SK-N-SH (cell line): Measurements from ENCODE around the gene GALNT13. TPM values are rescaled to one million over a fixed set of nuclear protein-coding genes. Genes with fewer than 3 reads are reported as not detected.

ENCODE experiments used
- CTCF ChIA-PET: fragments of 300-600, 350-600 bp; formaldehyde crosslinking; extraction: SDS; loops from one replicate; lab custom pipeline; 2021; lab: Yijun Ruan, JAX
- POLR2A ChIA-PET: fragments of 350-600 bp; sonication (Branson Sonifier 250); formaldehyde crosslinking; extraction: SDS; loops from one replicate; lab custom pipeline; 2020; ENCODE audit warnings: antibody characterized with exemption, inconsistent platforms; lab: Yijun Ruan, JAX
- DNase-seq: peaks from one replicate; pipeline ENCODE4 v3.0.0; 2012
- H2AFZ ChIP-seq: fragments of 200-600 bp; sonication (generic); 2 replicates; pipeline ENCODE4 v1.8.1; 2016; ENCODE audit warnings: antibody characterized with exemption, mild to moderate bottlenecking, low read depth
- H3F3A ChIP-seq: fragments of 200-600 bp; sonication (generic); replicated peaks from 2 replicates; pipeline ENCODE3; 2016; ENCODE audit warnings: antibody characterized with exemption, mild to moderate bottlenecking; ENCODE audit not compliant: insufficient read depth
- H3K27ac ChIP-seq, 2 experiments: fragments of 200-500 bp in 1 of 2; fragments of 200-600 bp in 1 of 2; sonication (Bioruptor generic) in 1 of 2; sonication (generic), shearing (Covaris generic) in 1 of 2; 2 replicates each; pipeline versions ENCODE4 v1.5.1 to v1.6.1; 2014 to 2016; ENCODE audit warnings: low read depth in 2 of 2, inconsistent platforms in 1 of 2, low read length in 1 of 2, mild to moderate bottlenecking in 1 of 2, mixed read lengths in 1 of 2
- H3K27me3 ChIP-seq: fragments of 200-600 bp; sonication (generic), shearing (Covaris generic); 2 replicates; pipeline ENCODE4 v1.6.1; 2016; ENCODE audit warnings: mixed run types; ENCODE audit not compliant: insufficient read depth
- H3K36me3 ChIP-seq, 2 experiments: fragments of 200-500 bp in 1 of 2; fragments of 200-600 bp in 1 of 2; sonication (Bioruptor generic) in 1 of 2; sonication (generic) in 1 of 2; replicated peaks in 1 of 2; 2 replicates each; pipeline versions ENCODE3 to v1.5.1; 2014 to 2016; ENCODE audit warnings: low read length in 1 of 2, mild to moderate bottlenecking in 1 of 2; ENCODE audit not compliant: insufficient read depth in 2 of 2, control insufficient read depth in 1 of 2
- H3K4me1 ChIP-seq, 2 experiments: fragments of 200-500 bp in 1 of 2; fragments of 200-600 bp in 1 of 2; sonication (Bioruptor generic) in 1 of 2; sonication (generic), shearing (Covaris generic) in 1 of 2; 2 replicates each; pipeline versions ENCODE4 v1.5.1 to v1.6.1; 2014 to 2016; ENCODE audit warnings: low read depth in 1 of 2, low read length in 1 of 2, mixed run types in 1 of 2; ENCODE audit not compliant: insufficient read depth in 2 of 2, control insufficient read depth in 1 of 2
- H3K4me2 ChIP-seq: fragments of 200-600 bp; sonication (generic), shearing (Covaris generic); 2 replicates; pipeline ENCODE4 v1.6.1; 2017; ENCODE audit warnings: mixed run types
- H3K4me3 ChIP-seq, 2 experiments: fragments of 200-500 bp in 1 of 2; fragments of 200-600 bp in 1 of 2; sonication (Bioruptor generic) in 1 of 2; sonication (generic), shearing (Covaris generic) in 1 of 2; 2 replicates each; pipeline versions ENCODE4 v1.5.1 to v1.8.1; 2014 to 2016; ENCODE audit warnings: low read depth in 2 of 2, inconsistent platforms in 1 of 2, low read length in 1 of 2, mild to moderate bottlenecking in 1 of 2, mixed read lengths in 1 of 2, moderate library complexity in 1 of 2
- H3K79me2 ChIP-seq: fragments of 200-600 bp; sonication (generic); 2 replicates; pipeline ENCODE4 v1.8.1; 2017; ENCODE audit warnings: mild to moderate bottlenecking; ENCODE audit not compliant: insufficient read depth
- H3K9ac ChIP-seq: fragments of 200-600 bp; sonication (generic); 2 replicates; pipeline ENCODE4 v1.6.1; 2017; ENCODE audit warnings: mixed run types
- H3K9me2 ChIP-seq: fragments of 200-600 bp; sonication (generic); 2 replicates; pipeline ENCODE4 v1.6.1; 2017; ENCODE audit warnings: mixed run types
- H3K9me3 ChIP-seq: fragments of 200-600 bp; sonication (generic); 2 replicates; pipeline ENCODE4 v1.6.1; 2017; ENCODE audit warnings: mixed run types, mild to moderate bottlenecking, moderate library complexity
- H4K20me1 ChIP-seq: fragments of 200-600 bp; sonication (generic); 2 replicates; pipeline ENCODE4 v1.6.1; 2017; ENCODE audit warnings: mild to moderate bottlenecking, mixed run types; ENCODE audit not compliant: insufficient read depth
- CHD2 ChIP-seq: fragments of 150-350 bp; IDR thresholded peaks from 2 replicates; pipeline ENCODE4 v1.6.1; 2018; ENCODE audit warnings: low read length; ENCODE audit not compliant: partially characterized antibody
- EP300 ChIP-seq, 2 experiments: IDR thresholded peaks; 2 replicates each; pipeline versions ENCODE4 v1.4.0 to v1.6.1; 2012; ENCODE audit warnings: borderline replicate concordance in 1 of 2, low read depth in 1 of 2, low read length in 1 of 2
- FOXJ3 ChIP-seq: sonication (generic); formaldehyde crosslinking; IDR thresholded peaks from 2 replicates; pipeline ENCODE4 v1.5.1; 2020; ENCODE audit warnings: mild to moderate bottlenecking, missing genetic modification reagents
- FOXM1 ChIP-seq: IDR thresholded peaks from 2 replicates; pipeline ENCODE4 v1.4.0; 2012; ENCODE audit warnings: low read depth, mild to moderate bottlenecking
- GATA2 ChIP-seq: sonication (generic); formaldehyde crosslinking; IDR thresholded peaks from 2 replicates; pipeline ENCODE4 v1.5.0; 2020; ENCODE audit warnings: mild to moderate bottlenecking, missing genetic modification reagents
- IRF3 ChIP-seq: fragments of 150-350 bp; IDR thresholded peaks from 2 replicates; pipeline ENCODE4 v1.6.1; 2016; ENCODE audit warnings: mild to moderate bottlenecking, low read depth, low read length
- JUND ChIP-seq: IDR thresholded peaks from 2 replicates; pipeline ENCODE4 v1.4.0; 2012
- MAX ChIP-seq: IDR thresholded peaks from 2 replicates; pipeline ENCODE4 v1.4.0; 2012; ENCODE audit warnings: low read depth
- MEF2A ChIP-seq: IDR thresholded peaks from 2 replicates; pipeline ENCODE4 v1.4.0; 2012; ENCODE audit warnings: low read depth, borderline replicate concordance
- NFIC ChIP-seq: IDR thresholded peaks from 2 replicates; pipeline ENCODE4 v1.4.0; 2012; ENCODE audit warnings: borderline replicate concordance
- NRF1 ChIP-seq: IDR thresholded peaks from 2 replicates; pipeline ENCODE4 v1.6.1; 2012; ENCODE audit warnings: low read depth, mild to moderate bottlenecking, low read length
- POLR2AphosphoS5 ChIP-seq: IDR thresholded peaks from 2 replicates; pipeline ENCODE4 v1.6.1; 2012; ENCODE audit warnings: low read depth, low read length
- RCOR1 ChIP-seq: fragments of 150-350 bp; IDR thresholded peaks from 2 replicates; pipeline ENCODE4 v1.6.1; 2017; ENCODE audit warnings: antibody characterized with exemption, low read length
- RFX5 ChIP-seq: IDR thresholded peaks from 2 replicates; pipeline ENCODE4 v1.6.1; 2012; ENCODE audit warnings: mild to moderate bottlenecking, improper control_type of control experiment, low read length
- SIN3A ChIP-seq: IDR thresholded peaks from 2 replicates; pipeline ENCODE4 v1.6.1; 2012; ENCODE audit warnings: low read depth, mild to moderate bottlenecking, low read length, moderate library complexity, borderline replicate concordance
- SMC3 ChIP-seq: IDR thresholded peaks from 2 replicates; pipeline ENCODE4 v1.6.1; 2012; ENCODE audit warnings: low read depth, low read length, improper control_type of control experiment
- TAF1 ChIP-seq: IDR thresholded peaks from 2 replicates; pipeline ENCODE4 v1.6.1; 2012; ENCODE audit warnings: low read depth, mild to moderate bottlenecking, low read length, moderate library complexity, borderline replicate concordance
- TCF12 ChIP-seq: IDR thresholded peaks from 2 replicates; pipeline ENCODE4 v1.4.0; 2012
- WGBS: methylation state at CpG from one replicate; pipeline ENCODE4 v1.1.6; 2017; ENCODE audit warnings: low lambda C conversion rate; 5-methylcytosine and 5-hydroxymethylcytosine counted together
- polyA plus RNA-seq, 3 experiments: library from polyadenylated mRNA; depleted of rRNA; stranded (reverse); fragments of >200 nt; gene quantifications; 2 replicates each; pipeline ENCODE4 v1.2.3, GENCODE V29; 2012
- TF ChIP-seq, protein P1 (sequence below): IDR thresholded peaks from 2 replicates; pipeline ENCODE4 v1.6.1; 2012; ENCODE audit warnings: mild to moderate bottlenecking, low read depth, low read length, moderate library complexity
- TF ChIP-seq, protein P2 (sequence below): IDR thresholded peaks from 2 replicates; pipeline ENCODE4 v1.4.0; 2012; ENCODE audit warnings: low read depth, borderline replicate concordance
- TF ChIP-seq, protein P3 (sequence below): fragments of 150-350 bp; IDR thresholded peaks from 2 replicates; pipeline ENCODE4 v1.6.1; 2017; ENCODE audit warnings: antibody characterized with exemption, low read length, low read depth, borderline replicate concordance

The GALNT13 gene
- polyA plus RNA-seq, 1 of the 3 experiments (the other 2 are of a cell fraction), result 0.33 TPM

GRCh38 chr2:154433010-154433409, 561.3 kb downstream of the GALNT13 start (continued):
- TF ChIP-seq, protein P1, sequence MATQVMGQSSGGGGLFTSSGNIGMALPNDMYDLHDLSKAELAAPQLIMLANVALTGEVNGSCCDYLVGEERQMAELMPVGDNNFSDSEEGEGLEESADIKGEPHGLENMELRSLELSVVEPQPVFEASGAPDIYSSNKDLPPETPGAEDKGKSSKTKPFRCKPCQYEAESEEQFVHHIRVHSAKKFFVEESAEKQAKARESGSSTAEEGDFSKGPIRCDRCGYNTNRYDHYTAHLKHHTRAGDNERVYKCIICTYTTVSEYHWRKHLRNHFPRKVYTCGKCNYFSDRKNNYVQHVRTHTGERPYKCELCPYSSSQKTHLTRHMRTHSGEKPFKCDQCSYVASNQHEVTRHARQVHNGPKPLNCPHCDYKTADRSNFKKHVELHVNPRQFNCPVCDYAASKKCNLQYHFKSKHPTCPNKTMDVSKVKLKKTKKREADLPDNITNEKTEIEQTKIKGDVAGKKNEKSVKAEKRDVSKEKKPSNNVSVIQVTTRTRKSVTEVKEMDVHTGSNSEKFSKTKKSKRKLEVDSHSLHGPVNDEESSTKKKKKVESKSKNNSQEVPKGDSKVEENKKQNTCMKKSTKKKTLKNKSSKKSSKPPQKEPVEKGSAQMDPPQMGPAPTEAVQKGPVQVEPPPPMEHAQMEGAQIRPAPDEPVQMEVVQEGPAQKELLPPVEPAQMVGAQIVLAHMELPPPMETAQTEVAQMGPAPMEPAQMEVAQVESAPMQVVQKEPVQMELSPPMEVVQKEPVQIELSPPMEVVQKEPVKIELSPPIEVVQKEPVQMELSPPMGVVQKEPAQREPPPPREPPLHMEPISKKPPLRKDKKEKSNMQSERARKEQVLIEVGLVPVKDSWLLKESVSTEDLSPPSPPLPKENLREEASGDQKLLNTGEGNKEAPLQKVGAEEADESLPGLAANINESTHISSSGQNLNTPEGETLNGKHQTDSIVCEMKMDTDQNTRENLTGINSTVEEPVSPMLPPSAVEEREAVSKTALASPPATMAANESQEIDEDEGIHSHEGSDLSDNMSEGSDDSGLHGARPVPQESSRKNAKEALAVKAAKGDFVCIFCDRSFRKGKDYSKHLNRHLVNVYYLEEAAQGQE, result no peak
- TF ChIP-seq GATA2, result no peak

DNA sequence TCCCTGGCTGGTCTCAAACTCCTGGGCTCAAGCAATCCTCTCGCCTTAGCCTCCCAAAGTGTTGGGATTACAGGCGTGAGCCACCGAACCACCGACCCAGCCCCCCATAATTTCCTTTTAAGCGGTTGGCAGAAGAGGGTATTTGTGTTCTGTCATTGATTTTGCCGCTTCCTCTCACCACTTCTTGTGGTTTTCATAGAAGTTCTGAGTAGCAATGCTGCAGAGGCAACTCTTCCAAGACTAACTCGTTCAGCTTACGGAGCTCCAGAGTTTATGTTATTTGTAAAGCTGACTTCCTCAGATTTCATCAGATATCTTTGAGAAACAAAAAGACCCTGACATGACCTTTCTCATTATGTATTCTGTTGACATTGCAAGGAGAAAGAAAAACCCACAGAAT, 565.4 kb downstream of the GALNT13 start:
- Histone ChIP-seq H3K27me3 (no peaks in the 10 kb centered on the region), H2AFZ (no peak overlapping the region), H3K27ac (no peak overlapping the region), H3K79me2 (no peaks in the 10 kb centered on the region), H3K36me3 (no peaks in the 10 kb centered on the region), H3K9me3 (no peaks in the 10 kb centered on the region), H4K20me1 (no peaks in the 10 kb centered on the region), H3K4me1 (no peaks in the 10 kb centered on the region), H3K9me2 (no peaks in the 10 kb centered on the region), H3K9ac (no peak overlapping the region), H3F3A (no peaks in the 10 kb centered on the region), H3K4me3 (no peak overlapping the region), H3K4me2 (no peak overlapping the region)
- CTCF ChIA-PET, result no interaction called here
- POLR2A ChIA-PET, result no interaction called here
- DNase-seq, result no peak
- WGBS, result 62% methylated on average over 8 of the region's 8 CpGs
- TF ChIP-seq RCOR1, result no peak
- TF ChIP-seq SIN3A, result no peak
- TF ChIP-seq, protein P2, sequence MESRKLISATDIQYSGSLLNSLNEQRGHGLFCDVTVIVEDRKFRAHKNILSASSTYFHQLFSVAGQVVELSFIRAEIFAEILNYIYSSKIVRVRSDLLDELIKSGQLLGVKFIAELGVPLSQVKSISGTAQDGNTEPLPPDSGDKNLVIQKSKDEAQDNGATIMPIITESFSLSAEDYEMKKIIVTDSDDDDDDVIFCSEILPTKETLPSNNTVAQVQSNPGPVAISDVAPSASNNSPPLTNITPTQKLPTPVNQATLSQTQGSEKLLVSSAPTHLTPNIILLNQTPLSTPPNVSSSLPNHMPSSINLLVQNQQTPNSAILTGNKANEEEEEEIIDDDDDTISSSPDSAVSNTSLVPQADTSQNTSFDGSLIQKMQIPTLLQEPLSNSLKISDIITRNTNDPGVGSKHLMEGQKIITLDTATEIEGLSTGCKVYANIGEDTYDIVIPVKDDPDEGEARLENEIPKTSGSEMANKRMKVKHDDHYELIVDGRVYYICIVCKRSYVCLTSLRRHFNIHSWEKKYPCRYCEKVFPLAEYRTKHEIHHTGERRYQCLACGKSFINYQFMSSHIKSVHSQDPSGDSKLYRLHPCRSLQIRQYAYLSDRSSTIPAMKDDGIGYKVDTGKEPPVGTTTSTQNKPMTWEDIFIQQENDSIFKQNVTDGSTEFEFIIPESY, result no peak
- TF ChIP-seq FOXM1, result no peak
- TF ChIP-seq NRF1, result no peak
- no peak for TF ChIP-seq EP300 (IDR thresholded peaks at IDR 0.05; ENCODE audit: borderline replicate concordance in 1 of 2, low read depth in 1 of 2, low read length in 1 of 2)
- TF ChIP-seq TCF12, result no peak
- TF ChIP-seq MEF2A, result no peak
- TF ChIP-seq SMC3, result no peak
- no peak for TF ChIP-seq POLR2AphosphoS5
- no peak for TF ChIP-seq CHD2
- TF ChIP-seq, protein P1, result no peak
- no peak for TF ChIP-seq JUND
- TF ChIP-seq FOXJ3 (CRISPR knock-in tag), result no peak
- TF ChIP-seq RFX5, result no peak
- TF ChIP-seq TAF1, result no peak
- no peak for TF ChIP-seq IRF3
- TF ChIP-seq MAX, result no peak
- TF ChIP-seq NFIC, result no peak
- TF ChIP-seq, protein P3, sequence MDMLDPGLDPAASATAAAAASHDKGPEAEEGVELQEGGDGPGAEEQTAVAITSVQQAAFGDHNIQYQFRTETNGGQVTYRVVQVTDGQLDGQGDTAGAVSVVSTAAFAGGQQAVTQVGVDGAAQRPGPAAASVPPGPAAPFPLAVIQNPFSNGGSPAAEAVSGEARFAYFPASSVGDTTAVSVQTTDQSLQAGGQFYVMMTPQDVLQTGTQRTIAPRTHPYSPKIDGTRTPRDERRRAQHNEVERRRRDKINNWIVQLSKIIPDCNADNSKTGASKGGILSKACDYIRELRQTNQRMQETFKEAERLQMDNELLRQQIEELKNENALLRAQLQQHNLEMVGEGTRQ, result no peak
